ENCODE results near the gene PHETA1.

Gene PHETA1

DNA sequence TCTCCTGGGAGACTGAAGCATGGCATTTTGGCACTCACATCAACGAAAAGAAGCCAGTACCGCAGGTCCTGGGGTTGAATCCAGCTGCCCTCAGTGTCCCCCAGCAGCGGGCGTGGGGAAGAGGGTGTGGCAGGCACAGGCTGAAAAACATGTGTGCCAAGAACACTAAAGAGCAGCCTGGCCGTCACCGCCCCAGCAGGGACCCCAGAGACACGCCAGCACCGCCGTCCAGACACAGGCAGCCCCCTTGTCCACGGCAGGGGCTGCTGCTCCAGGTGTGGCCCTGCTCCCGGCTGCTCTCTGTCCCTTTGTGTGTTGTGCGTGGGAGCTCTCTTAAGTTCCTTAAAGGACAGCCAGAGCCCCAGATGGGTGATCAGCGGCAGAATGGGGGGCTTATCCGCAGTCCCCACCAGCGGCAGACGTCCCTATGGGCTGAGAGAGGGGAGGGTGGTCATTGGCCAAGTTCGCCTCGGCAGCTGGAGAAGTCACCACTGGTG, 556 bp downstream of the PHETA1 start:
- no peak for DNase-seq

DNA sequence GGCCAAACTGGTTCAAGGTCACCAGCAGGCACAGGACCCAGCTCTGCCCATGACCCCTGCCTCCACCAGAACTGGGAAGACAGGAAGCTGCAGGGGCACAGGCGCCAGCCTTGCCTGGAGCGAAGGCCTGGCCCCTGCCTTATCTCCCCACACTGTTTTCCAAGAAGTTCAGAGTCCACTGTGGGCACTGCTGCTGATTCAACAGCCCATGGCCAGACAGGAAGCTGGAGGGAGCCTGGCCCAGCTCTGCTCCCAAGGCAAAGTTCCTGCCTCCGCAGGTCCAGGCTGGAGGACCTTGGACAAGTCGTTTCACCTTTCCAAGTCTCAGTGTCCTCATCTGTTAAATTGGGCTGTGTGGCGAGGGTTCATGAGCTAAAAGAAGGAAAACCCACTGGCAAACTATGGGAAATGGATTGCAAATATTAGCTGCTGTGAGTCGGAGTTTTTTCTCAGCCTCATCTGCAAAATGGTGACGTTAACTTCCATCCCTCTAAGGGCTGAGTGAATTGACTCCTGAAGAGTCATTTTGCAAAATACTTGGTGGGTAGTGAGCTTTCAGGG, 1.2 kb downstream of the PHETA1 start:
- DNase-seq = no peak

DNA sequence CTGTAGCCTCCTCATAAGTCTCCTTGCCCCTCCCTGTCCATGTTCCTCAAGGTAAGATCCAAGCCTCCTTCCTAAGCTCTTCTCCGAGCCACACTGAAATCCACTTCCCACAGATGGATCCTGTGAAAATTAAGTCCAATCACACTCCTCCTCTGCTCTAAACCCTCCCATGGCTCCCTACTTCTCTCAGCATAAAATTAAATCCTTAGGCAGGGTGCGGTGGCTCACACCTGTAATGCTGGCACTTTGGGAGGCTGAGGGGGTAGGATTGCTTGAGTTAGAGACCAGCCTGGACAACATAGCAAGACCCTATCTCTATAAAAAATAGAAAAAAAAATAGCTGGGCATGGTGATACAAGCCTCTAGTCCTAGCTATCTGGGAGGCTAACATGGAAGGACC, 2.3 kb downstream of the PHETA1 start:
- DNase-seq = no peak

DNA sequence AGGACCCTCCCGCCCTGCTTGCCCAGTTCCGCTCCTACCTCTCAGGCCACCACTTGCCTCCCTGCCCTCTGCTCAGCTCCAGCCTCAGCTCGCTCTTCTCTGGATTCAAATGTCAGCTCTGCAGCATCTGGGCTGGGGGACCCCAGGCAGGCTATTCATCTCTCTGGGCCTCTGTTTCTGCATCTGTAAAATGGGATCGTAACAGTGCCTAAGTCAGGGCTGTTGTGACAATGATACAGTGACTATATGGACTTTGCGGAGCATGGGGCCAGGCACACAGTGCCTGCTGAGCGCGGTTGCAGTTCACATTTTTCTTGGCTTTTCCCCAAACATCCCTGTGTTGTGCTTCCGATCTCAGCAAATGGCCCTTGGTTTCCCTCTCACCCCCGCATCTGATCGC, 2.8 kb downstream of the PHETA1 start:
- DNase-seq = no peak

DNA sequence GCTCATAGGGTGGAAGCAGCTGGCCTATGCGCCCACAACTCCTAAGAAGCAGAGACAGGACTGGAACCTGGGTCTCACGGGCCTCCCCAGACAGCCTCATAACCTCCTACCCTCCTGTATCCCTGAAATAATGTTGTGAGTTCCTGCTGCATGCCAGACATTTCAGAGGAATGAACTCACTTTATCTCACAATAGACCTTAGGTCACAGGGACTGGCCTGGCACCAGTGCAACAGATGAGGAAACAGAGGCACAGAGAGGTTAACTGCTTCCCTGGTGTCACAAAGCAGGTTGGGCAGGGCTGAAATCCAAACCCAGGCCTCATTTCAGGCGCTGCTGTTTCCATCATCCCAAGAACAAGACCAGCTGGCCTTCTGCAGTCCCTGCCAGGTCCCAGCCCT, 5.3 kb downstream of the PHETA1 start:
- no peak for DNase-seq

DNA sequence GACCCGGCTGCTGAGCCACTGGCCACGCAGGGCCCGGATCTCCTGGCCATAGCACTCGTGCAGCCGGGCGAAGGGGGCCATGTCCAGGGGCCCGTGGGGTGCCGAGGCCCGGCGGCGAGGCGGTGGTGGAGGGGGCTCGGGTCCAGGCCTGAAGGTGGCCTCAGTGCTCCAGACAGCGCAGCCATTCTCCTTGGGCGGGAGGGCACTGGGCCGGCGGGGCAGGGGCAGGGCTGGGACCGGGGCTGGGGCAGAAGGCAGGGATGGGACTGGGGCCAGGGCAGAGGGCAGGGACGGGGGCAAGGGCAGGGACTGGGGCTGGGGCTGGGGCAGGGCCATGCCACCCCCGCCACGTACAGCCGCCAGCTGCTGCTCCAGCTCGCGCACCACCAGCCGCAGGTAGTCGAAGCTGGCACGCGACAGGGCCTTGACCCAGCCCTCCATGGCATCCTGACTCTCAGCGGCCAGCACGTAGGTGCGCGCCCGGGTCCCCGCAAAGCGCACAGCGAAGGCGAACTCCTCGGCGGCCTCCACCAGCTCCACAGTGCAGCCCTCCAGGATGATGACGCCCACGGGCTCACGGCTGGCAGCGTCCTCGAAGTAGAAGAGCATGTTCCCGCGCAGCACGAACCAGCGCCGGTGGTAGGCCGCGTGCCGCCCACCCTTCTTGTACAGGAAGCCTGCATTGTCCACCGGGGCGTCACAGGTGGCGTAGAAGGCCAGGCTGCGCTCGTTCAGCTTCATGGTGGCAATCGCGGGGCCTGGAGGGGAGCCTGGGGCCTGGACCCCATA, 6.0 kb downstream of the PHETA1 start:
- DNase-seq = no peak

DNA sequence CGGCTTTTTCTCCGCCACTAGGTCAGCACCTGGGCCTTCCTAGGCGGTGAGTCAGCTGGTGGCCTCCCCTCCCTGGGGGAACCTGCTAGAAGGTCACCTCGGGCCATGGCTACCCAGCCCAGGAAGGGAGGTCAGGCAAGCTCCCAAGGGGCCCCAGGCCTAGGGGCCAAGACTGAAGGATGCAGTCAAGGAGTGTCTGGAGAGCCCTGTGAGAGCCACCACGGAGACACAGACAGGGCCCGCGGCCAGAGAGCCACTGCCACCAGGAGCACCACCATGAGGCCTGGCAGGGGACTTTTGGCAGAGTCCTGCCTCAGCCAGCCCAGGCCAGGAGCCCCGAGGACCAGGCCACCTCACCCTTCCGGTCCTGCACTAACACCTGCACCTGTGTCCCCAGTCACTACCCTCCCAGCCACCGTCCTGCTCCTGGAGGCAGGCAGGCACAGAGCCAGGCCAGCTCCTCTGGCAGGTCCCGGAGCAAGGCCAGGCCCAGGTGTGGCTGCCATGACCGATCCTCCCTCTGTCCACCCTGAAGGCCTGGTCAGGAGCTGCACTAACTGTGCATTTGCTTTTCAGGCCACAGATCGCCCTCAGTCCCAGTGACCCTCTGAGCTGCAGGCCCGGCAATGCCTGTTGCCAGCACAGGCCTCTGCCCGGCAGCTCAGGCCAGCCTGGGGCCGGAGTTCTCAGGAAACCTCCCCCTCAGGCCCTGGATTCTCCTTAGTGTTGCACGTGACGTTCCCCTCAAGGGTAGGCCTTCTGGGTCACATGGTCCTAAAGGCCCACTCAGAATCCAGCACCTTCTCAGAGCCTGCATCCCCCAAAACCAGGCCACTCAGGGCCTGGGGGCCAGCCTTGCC, 6.9 kb downstream of the PHETA1 start:
- DNase-seq = no peak

DNA sequence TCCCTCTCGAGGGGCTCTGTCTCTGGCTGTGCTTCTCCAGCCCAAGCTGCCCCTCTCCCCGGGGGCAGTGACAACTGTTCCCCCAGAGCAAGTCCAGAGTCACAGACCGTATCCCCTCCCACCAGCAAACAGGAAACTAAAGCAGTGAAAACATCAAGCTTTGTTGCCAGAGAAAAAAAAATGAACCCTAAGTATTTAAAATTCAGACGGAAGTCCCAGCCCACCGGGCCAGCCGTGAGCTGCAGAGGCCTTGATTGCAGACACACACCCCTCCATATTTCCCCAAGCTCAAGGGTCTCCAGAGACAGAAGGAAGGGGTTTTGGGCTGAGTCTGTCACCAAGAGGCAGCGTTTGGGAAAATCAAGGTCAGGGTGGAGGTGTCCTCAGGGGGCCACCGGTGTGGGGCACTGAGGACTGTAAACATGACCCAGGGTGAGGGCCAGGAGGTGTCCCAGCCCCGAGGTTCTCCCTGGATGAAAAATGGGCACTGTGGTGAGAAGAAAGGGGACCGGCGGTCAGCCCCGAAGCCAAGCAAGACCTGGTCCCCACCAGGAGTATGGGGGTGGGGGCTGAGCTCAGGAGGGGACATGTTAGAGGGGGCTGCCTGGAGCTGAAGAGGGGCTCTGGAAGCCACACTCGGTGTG, 7.7 kb downstream of the PHETA1 start:
- no peak for DNase-seq

DNA sequence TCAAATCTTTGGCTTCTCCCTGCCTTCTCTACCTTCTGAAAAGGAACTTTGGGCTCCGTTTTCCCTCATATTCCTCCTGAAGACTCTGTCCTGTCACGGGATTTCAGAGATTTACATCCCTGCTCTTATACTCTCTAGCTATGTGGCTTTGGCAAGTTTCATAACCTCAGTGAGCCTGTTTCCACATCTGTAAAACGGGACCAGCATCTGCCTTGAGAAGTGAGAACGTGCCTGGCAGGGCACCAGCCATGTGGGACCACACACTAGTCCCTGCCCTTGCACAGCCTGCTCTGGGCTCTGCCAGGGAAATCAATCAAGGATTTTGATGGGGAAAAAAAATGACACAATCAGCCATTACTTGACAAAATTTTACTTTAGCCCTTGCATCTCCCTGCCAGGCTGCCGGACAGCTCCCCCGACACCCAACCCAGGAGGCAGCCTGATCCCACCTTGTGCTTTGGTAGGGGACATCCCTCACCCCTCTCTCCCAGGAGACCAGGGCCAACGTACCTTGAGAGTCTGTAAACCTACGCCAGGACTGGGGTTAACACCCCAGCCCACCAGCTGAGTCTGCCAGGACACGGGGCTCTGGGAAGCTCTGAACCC, 8.5 kb downstream of the PHETA1 start:
- DNase-seq = no peak

DNA sequence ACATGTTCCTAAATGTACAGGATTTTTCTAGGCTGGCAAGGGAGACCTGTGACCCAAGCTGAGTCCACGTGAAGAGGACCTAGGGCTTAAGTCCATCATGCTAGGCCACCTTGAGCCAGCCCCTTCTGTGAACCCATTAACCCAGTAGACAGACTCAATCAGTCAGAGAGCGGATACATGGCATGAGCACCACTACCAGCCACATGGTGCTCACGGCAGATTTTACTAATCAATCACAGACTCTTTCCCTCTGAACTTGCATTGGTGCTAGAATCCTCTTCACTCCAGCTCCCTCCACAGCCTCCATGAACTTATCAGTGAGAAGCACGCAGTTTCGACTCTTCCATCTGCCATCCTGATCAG, 9.0 kb downstream of the PHETA1 start:
- DNase-seq = no peak

DNA sequence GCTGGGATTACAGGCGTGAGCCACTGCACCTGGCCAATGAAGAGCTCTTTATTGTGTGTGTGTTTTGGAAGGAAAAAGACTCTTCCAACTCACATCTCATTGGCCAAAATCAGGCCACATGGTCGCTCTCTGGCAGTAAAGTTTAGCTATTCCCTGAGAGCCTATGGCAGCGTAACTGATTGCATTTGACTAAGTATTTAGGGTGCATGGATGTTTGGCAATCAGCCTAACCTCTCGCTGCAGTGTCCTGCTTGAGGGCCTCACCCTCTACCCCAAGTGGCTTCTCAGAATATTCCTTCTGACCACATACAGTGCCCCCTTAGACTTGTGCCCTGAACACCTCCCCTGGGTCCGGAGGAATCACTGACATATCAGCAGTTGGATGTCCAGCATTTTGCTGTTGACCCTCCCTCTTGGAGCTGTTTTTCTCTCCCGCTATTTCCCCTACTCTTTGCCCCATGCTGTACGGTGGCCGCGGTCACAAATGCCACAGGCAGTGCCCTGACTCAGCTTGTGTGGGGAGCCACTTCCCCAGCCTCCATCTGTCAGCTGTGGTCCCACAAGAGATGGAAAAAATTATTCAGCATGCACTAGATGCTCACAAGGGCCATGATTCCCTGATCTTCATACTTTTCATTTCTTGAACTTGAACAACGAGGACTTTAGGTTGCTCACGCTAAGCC, 9.5 kb downstream of the PHETA1 start:
- DNase-seq = no peak

DNA sequence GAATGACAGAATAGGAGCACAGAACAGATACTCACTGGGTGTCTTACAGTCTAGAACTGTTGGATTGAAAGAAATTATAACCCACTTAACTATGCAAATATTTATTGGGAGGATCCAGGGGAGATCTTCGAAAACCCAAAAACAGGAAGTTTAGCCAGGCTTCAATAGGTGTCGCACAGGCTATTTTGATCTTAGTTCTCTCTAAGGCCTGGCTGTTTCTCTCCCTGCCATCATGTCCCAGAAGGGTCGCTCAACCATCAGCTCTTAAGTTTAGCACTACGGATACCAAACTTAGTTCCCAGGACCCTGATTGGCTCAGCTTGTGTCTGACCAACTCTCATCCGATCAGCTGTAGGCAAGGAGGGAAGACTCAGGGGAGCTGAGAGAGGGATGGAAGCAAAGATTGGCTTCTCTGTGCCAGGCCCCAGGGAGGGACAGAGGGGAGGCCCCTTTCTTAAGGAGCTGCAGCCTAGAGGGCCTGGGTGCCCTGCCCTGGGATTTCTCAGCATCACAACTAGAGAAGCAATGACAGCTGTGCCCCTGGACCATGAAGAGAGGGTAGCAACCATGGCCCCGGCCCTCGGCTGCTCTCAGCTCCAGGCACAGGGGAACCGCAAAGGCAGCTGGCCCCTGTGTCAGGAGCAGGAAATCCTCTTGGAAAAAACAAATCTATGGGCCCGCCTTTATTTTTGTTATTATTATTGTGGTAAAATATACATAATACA, 13.5 kb downstream of the PHETA1 start:
- DNase-seq = no peak

DNA sequence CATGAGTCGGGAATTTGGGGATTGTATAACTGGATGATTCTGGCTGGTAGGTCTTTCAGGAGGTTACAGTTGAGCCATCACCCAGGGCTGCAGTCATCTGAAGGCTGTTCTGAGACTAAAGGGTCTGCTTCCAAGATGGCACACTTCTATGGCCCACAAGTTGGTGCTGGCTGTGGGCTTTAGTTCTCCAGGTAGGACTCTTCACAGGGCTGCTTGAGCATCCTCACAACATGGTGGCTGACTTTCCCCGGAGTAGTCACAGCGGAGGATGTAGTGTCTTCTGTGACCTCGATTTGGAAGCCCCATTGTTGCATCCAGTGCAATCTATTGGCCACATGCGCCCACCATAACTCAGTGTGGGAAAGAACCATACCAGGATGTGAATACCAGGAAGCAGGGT, 14.4 kb downstream of the PHETA1 start:
- DNase-seq = no peak

DNA sequence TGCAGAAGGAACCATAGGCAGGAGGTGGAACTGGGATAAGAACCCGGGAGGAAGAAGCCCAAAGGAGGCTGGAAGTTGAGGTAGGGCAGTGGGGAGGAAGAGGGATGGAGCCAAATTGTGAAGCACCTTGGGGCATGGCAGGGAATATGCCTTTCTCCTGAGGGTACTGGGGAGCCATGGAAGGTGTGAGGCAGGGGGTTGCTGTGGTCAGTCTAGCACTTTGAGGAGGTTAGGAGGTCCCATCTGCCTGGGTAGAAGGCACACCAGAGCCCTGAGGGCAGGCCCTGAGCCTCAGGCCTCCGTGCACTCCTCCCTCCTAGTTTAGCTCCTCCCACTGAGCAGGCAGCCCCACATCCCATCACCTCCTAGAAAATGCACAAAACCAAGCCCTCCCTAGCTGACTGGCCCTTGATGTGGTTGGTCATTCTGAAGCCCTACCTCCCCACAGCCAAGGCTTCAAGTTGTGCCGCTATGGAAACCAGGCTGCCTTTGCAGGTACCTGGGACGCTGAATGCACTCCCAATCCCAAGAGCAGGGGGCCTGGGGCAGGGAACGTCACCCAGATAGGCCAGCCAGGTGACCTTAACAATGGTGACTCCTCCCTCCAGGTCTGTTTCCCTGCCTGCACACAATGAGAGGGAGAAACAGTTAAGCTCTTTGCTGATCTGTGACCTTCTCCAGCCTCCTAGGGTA, 15.1 kb downstream of the PHETA1 start:
- no peak for DNase-seq

DNA sequence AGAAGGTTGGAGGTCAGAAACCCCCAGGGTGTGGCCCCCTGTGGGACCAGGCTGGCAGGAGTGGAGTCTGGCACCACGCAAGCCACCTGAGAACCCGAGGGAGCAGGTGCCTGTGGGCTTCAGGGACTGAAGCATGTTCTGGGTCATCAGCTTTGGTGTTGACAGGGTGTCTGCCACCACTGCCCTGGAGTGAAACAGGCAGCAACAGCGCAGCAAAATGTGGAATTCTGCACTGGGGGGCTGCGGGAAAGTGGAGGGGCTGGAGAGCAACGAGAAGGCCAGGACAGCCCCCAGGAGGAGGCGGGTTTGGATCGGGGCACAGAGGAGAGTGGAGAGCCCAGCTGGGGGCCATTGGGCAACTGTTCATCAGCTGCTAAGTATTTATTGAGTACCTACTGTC, 15.9 kb downstream of the PHETA1 start:
- DNase-seq = no peak

DNA sequence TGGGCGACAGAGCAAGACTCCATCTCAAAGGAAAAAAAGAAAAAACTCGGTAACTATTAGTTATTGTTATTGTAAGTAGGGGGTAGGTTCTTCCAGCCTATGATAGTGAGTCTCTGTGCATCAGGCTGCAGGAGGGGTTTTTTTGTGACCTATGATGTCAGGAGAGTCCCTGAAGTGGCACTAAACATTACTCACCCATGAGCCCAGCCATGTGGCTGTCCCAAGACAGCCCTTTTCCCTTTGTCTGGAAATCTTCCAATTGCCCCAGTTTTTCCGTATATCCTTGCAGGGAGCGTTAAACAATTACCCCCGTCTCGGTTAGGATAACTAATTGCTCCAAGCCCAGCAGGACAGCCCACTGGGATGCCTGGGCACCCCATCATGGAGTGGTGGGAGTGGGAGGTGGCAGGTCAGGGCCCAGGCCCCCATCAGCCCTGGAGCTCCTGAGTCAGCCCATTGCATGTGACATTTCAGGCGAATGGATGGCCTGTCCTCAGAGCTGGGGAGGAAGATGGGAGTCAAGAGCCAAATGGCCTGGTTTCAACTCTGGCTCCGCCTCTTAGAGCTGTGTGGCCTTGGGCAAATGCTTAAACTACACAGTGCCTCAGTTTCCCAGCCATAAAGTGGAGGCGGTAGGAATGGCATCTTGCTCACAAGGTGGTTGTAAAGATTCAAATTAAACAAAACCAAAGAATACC, 16.4 kb downstream of the PHETA1 start:
- no peak for DNase-seq

DNA sequence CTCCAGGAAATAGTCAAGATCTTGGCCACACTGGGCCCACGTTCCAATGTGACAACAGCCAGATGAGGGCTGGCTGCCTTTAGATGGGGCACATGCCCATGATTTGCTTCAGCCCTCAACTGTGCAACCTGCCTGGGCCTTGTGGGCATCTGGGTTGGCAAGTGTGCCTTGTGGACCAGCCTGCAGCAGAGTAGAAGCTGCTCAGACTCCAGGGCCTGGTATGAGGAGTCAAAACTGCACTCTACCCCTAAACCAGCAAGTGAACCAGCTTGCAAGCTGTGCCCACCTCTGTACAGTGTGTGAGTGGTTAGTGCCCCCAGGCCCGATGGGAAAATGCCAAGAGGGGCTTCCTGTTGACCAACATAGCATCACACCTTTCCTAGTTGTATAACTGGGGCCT, 17.9 kb downstream of the PHETA1 start:
- no peak for DNase-seq

DNA sequence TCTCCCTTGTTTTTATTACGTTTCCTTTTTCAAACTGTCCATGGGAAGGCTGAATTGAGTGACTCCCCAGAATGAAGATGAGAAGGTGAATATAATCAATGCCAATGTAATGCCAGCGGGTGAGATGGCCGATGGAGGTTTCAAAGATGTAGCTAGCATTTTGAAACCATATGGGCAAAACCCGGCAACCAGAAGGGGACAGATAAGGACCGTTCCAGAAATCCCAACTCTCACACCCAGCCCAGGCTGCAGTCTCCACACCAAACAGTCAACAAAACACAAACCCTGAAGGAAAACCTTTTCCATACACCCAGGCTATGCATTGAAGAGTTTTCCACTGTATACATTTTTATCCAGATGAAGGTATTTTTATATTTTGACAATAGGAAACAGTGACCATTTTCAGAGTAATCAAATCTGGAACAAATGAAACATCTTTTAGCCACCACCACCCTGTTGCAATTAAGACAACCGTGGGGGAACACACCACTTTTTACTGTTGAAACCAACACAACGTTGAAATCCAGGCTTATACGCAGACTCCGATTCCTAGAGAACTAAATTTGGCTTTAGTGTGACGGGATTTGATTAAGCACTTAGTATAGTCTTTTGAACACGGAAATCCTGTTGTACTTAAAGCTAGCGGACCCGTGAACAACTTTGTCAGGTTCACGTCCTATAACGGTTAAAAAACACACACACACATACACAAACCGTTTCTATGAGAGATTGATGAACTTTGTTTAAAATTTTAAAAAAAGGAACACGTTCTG, 19.0 kb downstream of the PHETA1 start:
- DNase-seq = no peak

DNA sequence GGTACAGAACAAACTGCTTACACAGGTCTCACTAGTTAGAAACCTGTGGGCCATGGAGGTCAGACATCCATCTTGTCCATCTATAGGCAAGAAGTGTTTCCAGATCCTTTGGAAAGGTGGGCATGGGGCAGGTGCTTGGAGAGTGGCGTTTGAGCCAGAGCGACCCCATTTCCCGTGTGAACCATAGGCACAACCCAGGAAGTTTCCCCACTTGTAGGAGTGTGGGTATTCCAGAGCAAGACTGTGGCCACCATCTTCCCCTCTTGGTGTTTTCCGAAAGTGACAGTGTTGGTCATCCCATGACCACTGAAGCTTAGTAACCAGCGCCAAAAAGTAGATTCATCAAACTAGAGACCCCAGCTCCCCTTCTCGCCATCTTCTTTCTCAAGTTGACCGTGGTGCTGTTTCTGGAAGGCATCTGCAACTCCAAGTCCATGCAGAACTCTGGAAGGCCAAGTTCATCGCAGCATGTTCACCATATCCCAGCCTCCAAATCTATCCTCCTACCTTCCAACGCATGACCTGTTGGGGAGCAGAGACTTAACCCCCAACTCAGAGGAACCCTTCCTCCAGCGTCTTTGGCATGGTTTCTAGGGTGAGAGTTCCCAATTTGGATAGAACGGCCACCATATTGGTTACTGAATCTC, 19.7 kb downstream of the PHETA1 start:
- no peak for DNase-seq

Data from NCI-H2081 (cell line).